Esophagus squamous epithelium (tissue), 4 donors: ENCODE measurements around the gene SH3GL2.

Source experiments
- CTCF ChIP-seq, 6 experiments: fragments of 450-650 bp in 4 of 6; fragments of 200-600 bp in 2 of 6; sonication (generic) in 2 of 6; IDR thresholded peaks; one replicate each; pipeline ENCODE4 v1.5.1; 2016 to 2019; ENCODE audit warnings: antibody characterized with exemption in 6 of 6, mild to moderate bottlenecking in 4 of 6, moderate library complexity in 4 of 6
- POLR2A ChIP-seq, 4 donors: fragments of 450-650 bp; IDR thresholded peaks; one replicate each; pipeline ENCODE4 v1.6.1; 2017; ENCODE audit warnings: antibody characterized with exemption in 4 of 4, mild to moderate bottlenecking in 4 of 4, moderate library complexity in 3 of 4

DNA sequence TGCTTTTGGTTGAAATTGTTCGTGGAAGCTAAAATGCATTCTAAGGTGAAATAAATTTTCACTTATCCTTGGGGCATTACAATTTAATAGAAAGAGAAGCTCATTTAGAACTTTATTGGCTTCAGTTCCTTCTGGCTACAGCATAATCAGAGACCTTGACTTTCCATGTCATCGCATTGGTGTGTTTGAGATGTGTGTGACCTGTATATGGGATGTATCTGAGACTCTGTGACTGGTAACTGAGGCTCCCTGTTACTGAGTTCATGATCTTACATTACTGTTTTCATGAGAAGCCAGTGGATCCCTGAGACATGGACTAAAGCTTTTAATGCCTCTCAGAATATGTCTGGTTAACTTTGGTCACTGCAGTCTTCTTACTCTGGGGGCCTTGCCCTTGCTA is 32.5 kb downstream of the SH3GL2 start:
- no peak for TF ChIP-seq POLR2A (IDR thresholded peaks at IDR 0.05)
- no peak for TF ChIP-seq CTCF (IDR thresholded peaks at IDR 0.05)
